SK-N-SH treated with all-trans-retinoic acid at 6 μM for 48 hours (cell line): ENCODE data around the gene SBNO1.

Experiments
- CREB5 ChIP-seq: fragments of 250-450 bp; sonication (Bioruptor Pico); IDR thresholded peaks from 2 replicates; pipeline ENCODE4 v1.5.1; 2020; ENCODE audit warnings: low read depth, mild to moderate bottlenecking, moderate library complexity
- ESRRG ChIP-seq: fragments of 250-450 bp; sonication (Bioruptor Pico); IDR thresholded peaks from 2 replicates; pipeline ENCODE4 v1.6.1; 2021; ENCODE audit warnings: mild to moderate bottlenecking
- GLIS3 ChIP-seq: fragments of 250-450 bp; sonication (Bioruptor Pico); IDR thresholded peaks from 2 replicates; pipeline ENCODE4 v1.5.0; 2020; ENCODE audit warnings: mild to moderate bottlenecking, moderate library complexity
- ISL1 ChIP-seq: fragments of 250-450 bp; sonication (Bioruptor Pico); IDR thresholded peaks from 2 replicates; pipeline ENCODE4 v2.1.2; 2022; ENCODE audit warnings: mild to moderate bottlenecking, moderate library complexity
- OSR1 ChIP-seq: fragments of 250-450 bp; sonication (Bioruptor Pico); IDR thresholded peaks from 2 replicates; pipeline ENCODE4 v1.8.0; 2022; ENCODE audit warnings: moderate library complexity, mild to moderate bottlenecking, inconsistent platforms
- PPARA ChIP-seq: fragments of 250-450 bp; sonication (Bioruptor Pico); IDR thresholded peaks from 2 replicates; pipeline ENCODE4 v1.5.0; 2020; ENCODE audit warnings: mild to moderate bottlenecking, borderline replicate concordance
- RARB ChIP-seq: fragments of 250-450 bp; sonication (Bioruptor Pico); IDR thresholded peaks from 2 replicates; pipeline ENCODE4 v1.8.0; 2021; ENCODE audit warnings: mild to moderate bottlenecking, moderate library complexity
- SNAI2 ChIP-seq: fragments of 250-450 bp; sonication (Bioruptor Pico); IDR thresholded peaks from 2 replicates; pipeline ENCODE4 v1.5.0; 2020; ENCODE audit warnings: mild to moderate bottlenecking, moderate library complexity
- TOX ChIP-seq: fragments of 250-450 bp; sonication (Bioruptor Pico); IDR thresholded peaks from 2 replicates; pipeline ENCODE4 v1.8.0; 2021; ENCODE audit warnings: mild to moderate bottlenecking, moderate library complexity, borderline replicate concordance
- TSHZ2 ChIP-seq: fragments of 250-450 bp; sonication (Bioruptor Pico); IDR thresholded peaks from 2 replicates; pipeline ENCODE4 v1.5.0; 2020; ENCODE audit warnings: mild to moderate bottlenecking, moderate library complexity
- ZC3H10 ChIP-seq: fragments of 250-450 bp; sonication (Bioruptor Pico); IDR thresholded peaks from 2 replicates; pipeline ENCODE4 v1.5.1; 2021; ENCODE audit warnings: mild to moderate bottlenecking, moderate library complexity
- ZFP3 ChIP-seq: fragments of 250-450 bp; sonication (Bioruptor Pico); IDR thresholded peaks from 2 replicates; pipeline ENCODE4 v1.5.0; 2020; ENCODE audit warnings: mild to moderate bottlenecking, moderate library complexity
- ZNF70 ChIP-seq: fragments of 450-650 bp; formaldehyde crosslinking; IDR thresholded peaks from 2 replicates; pipeline ENCODE4 v1.5.0; 2020; ENCODE audit warnings: mild to moderate bottlenecking, moderate library complexity
- ZNF8 ChIP-seq: fragments of 450-650 bp; formaldehyde crosslinking; IDR thresholded peaks from 2 replicates; pipeline ENCODE4 v1.5.0; 2020; ENCODE audit warnings: mild to moderate bottlenecking, moderate library complexity

DNA sequence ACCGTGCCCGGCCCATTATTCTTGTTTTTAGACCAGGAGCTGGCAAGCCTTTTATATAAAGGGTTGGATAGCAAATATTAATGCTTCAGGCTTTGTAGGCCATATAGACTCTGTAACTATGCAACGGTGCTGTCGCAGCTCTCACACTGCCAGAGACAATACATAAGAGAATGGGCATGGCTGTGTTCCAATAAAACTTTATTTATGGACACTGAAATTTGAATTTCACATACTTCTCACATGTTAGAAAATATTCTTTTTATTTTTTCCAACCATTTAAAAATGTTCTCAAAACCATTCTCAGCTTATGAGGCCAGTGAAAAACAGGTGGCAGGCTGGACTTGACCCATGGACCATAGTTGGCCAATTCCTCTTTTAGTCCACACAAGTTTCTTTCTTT lies 80.0 kb downstream of the SBNO1 start:
- TF ChIP-seq GLIS3 (no peak), ZNF70 (no peak), CREB5 (CRISPR knock-in tag) (no peak), OSR1 (CRISPR knock-in tag) (no peak), ESRRG (no peak), PPARA (CRISPR knock-in tag) (no peak), RARB (CRISPR knock-in tag) (no peak), SNAI2 (no peak), ZC3H10 (CRISPR knock-in tag) (no peak), TOX (CRISPR knock-in tag) (no peak), ZFP3 (CRISPR knock-in tag) (no peak), ISL1 (CRISPR knock-in tag) (no peak), TSHZ2 (no peak), ZNF8 (CRISPR knock-in tag) (no peak)
